Measurements from ENCODE around the gene ATAT1.

ATAT1 gene

GRCh38 chr6:30613251-30614043, 13.2 kb upstream of the ATAT1 start:
- no peak for DNase-seq

DNA sequence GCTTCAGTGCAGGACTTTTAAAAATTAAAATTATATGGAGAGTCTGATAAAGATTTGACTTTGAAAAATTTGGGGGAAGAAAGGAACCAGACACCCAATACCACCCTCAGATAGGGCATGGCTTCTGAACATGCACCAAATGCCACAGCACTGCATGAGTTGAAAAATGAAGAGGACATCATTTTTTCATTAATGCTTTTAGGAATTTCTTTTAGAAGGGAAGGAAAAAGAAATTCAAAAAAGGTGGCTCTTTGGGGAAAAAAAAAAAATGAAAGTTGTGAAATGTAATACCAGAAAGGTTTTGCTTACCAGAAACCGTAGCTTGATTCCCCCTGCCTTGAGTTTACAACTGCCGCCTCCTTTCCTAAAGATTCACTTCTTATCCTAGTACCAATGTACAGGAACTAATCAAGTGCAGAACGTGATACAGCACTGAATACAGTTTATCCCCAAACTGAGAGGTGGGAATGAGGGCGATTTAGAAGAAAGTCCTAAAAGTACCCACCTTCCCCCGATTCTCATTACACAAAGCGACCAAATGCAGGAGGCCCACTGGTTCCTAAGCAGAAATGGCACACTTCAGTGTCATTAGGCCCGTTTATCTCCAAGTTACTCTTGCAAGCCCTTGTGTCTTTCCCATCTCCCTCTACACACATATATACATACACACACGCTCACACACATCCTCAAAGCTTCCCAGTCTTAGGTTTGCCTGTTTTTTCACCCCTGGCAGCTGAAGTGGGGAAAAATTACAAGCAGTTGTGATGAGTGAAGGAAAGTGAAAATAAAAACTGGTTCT, 12.4 kb upstream of the ATAT1 start:
- no peak for DNase-seq

DNA sequence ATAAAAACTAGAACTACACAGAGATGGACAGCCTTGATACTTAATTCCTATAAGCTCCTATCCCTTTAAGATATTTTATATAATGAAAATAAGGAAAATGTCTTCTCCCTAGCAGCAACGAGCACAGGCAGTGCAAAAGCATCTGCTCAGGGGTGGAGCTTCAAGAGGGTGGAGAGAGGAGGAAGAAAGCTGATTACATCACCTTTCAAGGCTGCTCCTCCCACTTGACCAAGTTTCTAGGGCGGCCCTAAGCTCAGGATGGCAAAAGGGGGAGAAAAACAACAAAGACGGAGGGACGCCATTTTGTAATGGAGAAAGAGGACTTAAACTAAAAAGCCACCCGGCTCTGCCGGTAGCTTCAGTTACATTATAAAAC, 11.8 kb upstream of the ATAT1 start:
- peak; percentile 90 for DNase-seq

GRCh38 chr6:30615219-30615957, 11.3 kb upstream of the ATAT1 start:
- DNase-seq, result peak; percentile 44

DNA sequence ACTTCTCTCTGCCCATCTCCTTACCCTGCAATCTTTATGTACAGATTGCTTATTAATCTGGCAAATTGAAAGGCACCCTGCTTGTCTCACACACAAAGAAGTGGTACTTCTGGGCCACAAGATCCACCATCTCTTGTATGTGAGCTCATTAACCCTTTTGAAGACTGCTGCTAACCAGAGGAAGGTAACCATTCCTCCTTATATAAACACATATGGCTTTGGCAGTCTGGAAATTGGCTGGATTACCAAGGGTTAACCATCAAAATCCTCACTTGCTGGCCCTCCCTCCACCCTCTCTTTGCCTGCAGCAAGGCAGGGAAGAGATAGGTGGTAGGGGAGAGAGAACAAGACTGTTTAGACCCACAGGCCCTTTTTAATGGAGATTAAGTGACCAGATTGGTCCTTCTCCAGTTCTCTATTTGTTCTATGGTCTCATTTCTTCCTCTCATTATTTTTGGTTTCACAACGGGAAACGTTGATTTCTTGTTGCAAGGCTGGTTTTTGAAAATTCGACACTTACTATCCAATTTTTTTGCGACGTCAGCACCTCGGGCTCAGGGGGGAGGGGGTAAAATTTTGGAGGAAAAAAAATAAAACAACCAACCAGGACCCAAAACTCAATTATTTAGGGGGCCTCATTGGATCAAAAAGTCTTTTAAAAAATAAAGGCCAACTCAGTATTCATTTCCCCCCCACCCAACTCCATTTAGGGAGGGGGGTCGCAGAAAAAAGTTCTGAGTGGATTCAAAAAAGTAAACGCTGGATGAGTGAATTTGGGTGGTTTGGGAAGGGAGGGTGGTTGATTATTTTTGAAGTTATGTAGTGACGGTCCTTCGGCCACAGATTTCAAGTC, 10.5 kb upstream of the ATAT1 start:
- DNase-seq, result peak; percentile 41

GRCh38 chr6:30616811-30617564, 9.7 kb upstream of the ATAT1 start, which contains the start of gene PPP1R10:
Gene PPP1R10, minus strand, starts transcription at chr6:30617243. Its CDS starts 7,299 bp downstream, at chr6:30609944.
- DNase-seq, result peak; percentile 99

GRCh38 chr6:30617565-30618269, 9.0 kb upstream of the ATAT1 start, which contains the start of gene MRPS18B:
Gene MRPS18B, plus strand, starts transcription at chr6:30617840. Its CDS starts 26 bp downstream, at chr6:30617866.
- DNase-seq, result peak; percentile 99

GRCh38 chr6:30618270-30618797, 8.3 kb upstream of the ATAT1 start:
- no peak for DNase-seq

- no peak for DNase-seq
Observed at GRCh38 chr6:30619561-30619960, 7.1 kb upstream of the ATAT1 start.

DNA sequence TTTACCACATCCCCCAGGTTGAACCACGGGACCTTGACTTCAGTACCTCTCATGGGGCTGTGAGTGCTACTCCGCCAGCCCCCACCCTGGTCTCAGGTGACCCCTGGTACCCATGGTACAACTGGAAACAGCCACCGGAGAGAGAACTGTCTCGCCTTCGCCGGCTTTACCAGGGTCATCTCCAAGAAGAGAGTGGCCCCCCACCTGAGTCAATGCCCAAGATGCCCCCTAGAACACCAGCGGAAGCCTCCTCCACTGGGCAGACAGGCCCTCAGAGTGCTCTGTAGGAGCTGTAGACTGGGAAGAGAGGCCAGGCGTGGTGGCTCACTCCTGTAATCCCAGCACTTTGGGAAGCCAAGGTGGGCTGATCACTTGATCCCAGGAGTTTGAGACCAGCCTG, 1.2 kb upstream of the ATAT1 start:
- DNase-seq, result no peak

GRCh38 chr6:30635834-30636233, 9.2 kb downstream of the ATAT1 start:
- no peak for DNase-seq

DNA sequence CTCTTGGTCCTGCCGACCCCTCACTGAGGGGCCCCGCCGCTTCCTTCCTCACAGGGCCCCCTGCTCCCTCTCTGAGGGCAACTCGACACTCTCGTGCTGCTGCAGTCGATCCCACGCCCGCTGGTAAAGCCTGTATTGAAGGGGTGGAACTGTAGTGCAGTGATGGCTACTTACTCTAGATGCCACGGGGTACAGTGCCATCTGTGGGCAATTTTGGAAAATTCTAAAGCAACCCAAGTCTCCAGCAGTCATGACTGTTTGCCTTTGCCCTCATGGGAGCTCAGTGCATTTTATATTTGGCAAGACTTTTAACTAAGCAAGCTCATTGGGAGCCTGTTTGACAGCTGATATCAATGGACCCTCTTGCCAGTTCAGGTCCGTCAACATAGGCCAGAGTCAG, 13.8 kb downstream of the ATAT1 start:
- no peak for DNase-seq

DNA sequence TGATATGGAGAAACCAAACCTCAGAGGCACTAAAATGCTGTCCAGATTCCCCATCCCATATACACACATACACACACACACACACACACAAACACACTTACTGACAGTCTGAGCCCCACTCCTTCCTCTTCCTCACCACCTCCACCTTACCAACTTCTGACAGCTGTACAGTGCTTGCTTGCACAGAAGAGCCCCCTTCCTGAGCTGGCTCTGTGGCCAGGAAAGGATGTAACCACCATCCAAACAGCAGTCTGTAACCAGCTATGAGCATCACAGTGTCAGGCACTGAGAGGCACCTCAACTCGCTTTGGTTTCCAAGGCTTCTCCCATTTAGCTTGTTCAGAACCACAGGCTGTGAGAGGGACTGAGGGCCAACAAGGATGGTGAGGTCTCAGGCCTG, 14.4 kb downstream of the ATAT1 start:
- DNase-seq, result no peak

DNA sequence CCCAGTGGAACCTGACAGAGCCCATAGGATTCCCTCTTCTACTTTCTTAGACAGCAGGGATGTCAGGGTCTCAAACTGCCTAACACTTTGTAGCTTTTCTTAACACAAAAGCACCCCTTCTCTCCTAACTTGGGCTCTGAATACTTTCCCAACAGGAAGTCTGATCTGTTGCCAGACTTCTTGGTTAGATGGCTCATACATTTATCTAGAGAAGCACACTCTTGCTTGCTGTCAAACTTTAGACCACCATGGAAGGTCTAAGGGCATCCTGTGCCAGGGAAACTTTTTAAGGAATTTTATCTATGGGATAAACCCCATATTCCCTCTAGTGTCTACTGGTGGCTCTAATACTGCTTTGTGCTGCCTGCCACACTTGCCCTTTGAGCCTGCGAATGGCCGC, 17.0 kb downstream of the ATAT1 start:
- no peak for DNase-seq

DNA sequence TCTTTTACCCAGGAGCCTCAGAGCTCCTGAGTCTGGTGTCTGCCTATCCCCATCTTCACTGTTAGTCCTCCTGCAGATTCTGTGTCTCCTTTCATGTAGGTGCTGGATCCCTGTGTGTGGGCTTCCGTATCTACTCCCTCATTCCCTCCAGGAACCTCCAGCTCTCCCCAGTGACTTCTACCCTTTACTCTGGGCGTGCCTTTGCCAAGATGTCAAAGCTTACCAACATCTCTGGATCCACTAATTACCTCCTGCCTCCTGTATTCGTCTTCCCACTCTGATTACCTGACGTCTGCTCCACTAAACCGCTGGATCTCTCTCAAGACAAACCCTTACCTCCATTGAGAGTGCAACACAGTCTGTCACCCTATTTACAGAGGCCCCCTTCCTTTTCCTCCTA, 18.1 kb downstream of the ATAT1 start:
- no peak for DNase-seq

- DNase-seq, result no peak
Observed at GRCh38 chr6:30645989-30646388, 19.3 kb downstream of the ATAT1 start.

DNA sequence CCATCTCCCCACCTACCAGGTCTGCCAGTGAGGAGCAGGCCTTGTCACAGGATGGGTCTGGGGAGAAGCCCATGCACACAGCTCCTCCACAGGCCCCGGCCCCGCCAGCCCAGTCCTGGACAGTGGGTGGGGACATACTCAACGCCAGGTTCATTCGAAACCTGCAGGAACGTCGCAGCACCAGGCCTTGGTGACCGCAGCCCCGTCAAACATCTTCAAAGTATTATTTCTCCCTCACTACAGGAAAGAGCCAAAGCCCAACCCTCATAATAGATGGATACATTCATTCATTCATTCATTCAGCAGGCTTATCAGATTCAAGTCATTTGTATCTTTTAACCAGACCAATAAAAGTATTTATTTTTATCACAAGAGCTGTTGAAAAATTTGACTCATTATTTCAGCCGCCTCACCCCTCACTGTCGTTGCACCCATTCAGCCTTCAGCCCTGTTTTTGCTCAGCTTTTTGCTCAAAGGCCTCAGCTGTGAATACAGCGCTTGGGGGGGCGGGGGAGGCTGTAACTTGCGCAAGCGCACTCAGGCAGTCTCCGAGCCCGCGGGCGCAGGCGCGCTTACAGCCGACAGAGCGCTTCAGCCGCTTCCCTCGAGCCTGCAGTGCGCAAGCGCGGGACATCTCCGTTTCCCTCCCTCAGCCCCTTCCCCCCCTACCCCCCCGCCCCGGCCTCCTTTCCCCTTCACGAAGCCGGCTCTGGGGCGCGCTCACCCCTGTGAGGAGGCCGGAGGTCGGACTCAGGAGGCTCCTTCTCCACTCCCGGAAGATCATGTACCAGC, 20.0 kb downstream of the ATAT1 start, which contains the start of gene C6orf136:
TSS of gene C6orf136 (plus strand) at position 684 of the 792 bp plus-strand sequence. CDS start at position 783, 99 bp downstream.
- DNase-seq, result peak; percentile 93

GRCh38 chr6:30647242-30648116, 20.8 kb downstream of the ATAT1 start:
- DNase-seq, result peak; percentile 79

DNA sequence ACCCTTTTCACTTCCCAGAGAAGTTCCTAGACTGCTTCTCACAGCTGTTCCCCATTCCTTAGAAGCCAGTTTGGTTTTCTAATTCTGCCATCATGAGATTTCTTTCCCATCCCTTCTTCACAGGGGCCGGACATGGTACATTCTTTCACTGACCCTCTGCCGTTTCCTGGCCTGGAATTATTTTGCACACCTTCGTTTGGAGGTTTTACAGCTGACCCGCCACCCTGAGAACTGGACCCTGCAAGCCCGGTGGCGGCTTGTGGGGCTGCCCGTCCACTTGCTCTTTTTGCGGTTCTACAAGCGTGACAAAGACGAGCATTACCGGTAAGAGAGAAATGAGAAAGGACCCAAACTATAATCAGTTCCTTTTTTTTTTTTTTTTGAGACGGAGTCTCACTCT, 24.5 kb downstream of the ATAT1 start:
- no peak for DNase-seq

Data from stimulated activated CD4-positive, alpha-beta T cell treated with anti-CD3 and anti-CD28 coated beads, Interleukin-4, amount 100 ng/mL, for 24 hours (primary cell).